ENCODE results near the gene GLI3. TPM values are rescaled to one million over a fixed set of nuclear protein-coding genes. Genes with fewer than 3 reads are reported as not detected.

Gene GLI3
- total RNA-seq, 1 donor from 2014 or later, result 5.5 TPM

GRCh38 chr7:42125321-42125720 is 111.7 kb downstream of the GLI3 start:
- no peaks in the 10 kb centered on the region for H3K4me1 ChIP-seq
- no peaks in the 10 kb centered on the region for H3K36me3 ChIP-seq
- no peak for DNase-seq
- H3K27ac ChIP-seq (replicated peaks), result no peak overlapping the region
- intact Hi-C loops (cut with micrococcal nuclease), result no loop called here
- H3K9me3 ChIP-seq (replicated peaks), result peaks cover 3% of the 10 kb centered on the region
- TF ChIP-seq, protein P1, sequence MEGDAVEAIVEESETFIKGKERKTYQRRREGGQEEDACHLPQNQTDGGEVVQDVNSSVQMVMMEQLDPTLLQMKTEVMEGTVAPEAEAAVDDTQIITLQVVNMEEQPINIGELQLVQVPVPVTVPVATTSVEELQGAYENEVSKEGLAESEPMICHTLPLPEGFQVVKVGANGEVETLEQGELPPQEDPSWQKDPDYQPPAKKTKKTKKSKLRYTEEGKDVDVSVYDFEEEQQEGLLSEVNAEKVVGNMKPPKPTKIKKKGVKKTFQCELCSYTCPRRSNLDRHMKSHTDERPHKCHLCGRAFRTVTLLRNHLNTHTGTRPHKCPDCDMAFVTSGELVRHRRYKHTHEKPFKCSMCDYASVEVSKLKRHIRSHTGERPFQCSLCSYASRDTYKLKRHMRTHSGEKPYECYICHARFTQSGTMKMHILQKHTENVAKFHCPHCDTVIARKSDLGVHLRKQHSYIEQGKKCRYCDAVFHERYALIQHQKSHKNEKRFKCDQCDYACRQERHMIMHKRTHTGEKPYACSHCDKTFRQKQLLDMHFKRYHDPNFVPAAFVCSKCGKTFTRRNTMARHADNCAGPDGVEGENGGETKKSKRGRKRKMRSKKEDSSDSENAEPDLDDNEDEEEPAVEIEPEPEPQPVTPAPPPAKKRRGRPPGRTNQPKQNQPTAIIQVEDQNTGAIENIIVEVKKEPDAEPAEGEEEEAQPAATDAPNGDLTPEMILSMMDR (IDR thresholded peaks at IDR 0.05; ENCODE audit: borderline replicate concordance), result no peak
- H3K27me3 ChIP-seq (ENCODE audit: low read depth), result no peaks in the 10 kb centered on the region
- H3K4me3 ChIP-seq, result no peak overlapping the region

DNA sequence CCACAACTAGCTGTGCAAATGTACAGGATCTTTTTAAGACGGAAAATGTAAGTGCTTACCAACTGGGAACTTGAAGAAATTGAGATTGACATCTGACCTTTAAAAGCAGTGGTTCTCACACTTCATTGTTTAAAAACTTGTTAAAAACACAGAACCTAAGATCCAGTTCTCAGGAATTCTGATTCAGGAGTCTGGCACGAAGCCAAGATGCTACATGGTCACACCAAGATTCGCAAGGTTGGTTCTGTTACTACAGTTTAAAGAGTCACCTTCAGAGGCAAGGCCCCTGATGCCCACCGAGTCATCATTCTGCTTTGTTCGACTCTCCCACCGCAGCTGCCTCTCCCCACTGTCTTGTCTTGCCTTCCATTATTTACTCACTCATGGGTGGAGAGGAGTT is 113.3 kb downstream of the GLI3 start:
- Histone ChIP-seq H3K4me1 (no peaks in the 10 kb centered on the region), H3K36me3 (no peaks in the 10 kb centered on the region), H3K27ac (replicated peaks) (no peak overlapping the region), H3K4me3 (no peak overlapping the region), H3K27me3 (ENCODE audit: low read depth) (no peaks in the 10 kb centered on the region), H3K9me3 (replicated peaks) (no peaks in the 10 kb centered on the region)
- intact Hi-C loops (cut with micrococcal nuclease), result no loop called here
- TF ChIP-seq, protein P1 (IDR thresholded peaks at IDR 0.05; ENCODE audit: borderline replicate concordance), result no peak
- no peak for DNase-seq

GRCh38 chr7:42120191-42120590 is 116.8 kb downstream of the GLI3 start:
- Histone ChIP-seq H3K4me3 (no peak overlapping the region), H3K9me3 (replicated peaks) (no peaks in the 10 kb centered on the region), H3K27me3 (ENCODE audit: low read depth) (no peaks in the 10 kb centered on the region), H3K27ac (replicated peaks) (no peak overlapping the region), H3K36me3 (no peaks in the 10 kb centered on the region), H3K4me1 (no peaks in the 10 kb centered on the region)
- DNase-seq, result no peak
- intact Hi-C loops (cut with micrococcal nuclease), result no loop called here
- TF ChIP-seq, protein P1 (IDR thresholded peaks at IDR 0.05; ENCODE audit: borderline replicate concordance), result no peak

DNA sequence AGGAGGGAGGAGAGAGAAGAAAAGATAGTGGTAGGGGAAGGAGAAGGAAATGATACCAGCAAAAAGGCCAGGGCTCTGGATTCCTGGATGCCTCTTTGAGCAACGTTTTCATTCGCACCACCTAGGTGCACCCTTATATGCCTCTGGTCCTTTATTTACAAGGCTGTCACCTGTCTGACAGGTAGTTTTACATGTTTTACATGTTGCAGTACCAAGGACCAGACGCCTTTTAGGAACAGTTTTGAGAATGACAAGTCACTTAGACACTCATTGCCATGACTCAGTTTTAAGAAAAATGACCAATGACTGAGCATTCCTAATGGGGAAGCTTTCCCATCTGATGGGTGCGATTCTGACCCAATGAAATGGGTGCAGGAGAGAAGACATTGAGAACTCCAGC is 119.8 kb downstream of the GLI3 start:
- Histone ChIP-seq H3K27ac (replicated peaks) (no peak overlapping the region), H3K27me3 (ENCODE audit: low read depth) (no peaks in the 10 kb centered on the region), H3K4me3 (no peak overlapping the region), H3K4me1 (no peaks in the 10 kb centered on the region), H3K36me3 (no peaks in the 10 kb centered on the region), H3K9me3 (replicated peaks) (no peaks in the 10 kb centered on the region)
- intact Hi-C loops (cut with micrococcal nuclease), result no loop called here
- DNase-seq, result no peak
- TF ChIP-seq, protein P1 (IDR thresholded peaks at IDR 0.05; ENCODE audit: borderline replicate concordance), result no peak

DNA sequence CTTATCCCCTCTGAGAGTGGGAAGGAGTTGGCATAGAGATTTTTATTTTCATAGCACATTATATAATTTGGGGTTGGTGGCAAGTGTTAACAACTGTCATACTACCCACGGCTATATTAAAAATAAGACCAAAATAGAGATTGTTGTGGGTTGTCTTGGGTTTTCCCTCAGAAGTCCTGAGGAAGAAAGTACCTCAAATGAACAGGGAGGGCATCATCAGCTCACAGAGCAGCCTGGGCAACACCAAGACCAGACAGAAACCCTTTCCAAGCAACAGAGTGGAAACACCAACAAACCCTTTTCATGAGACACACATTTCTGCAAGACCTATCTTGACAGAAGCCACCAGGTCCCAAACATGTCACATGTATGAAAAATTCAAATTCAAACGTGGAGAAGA is 121.2 kb downstream of the GLI3 start:
- H3K27ac ChIP-seq (replicated peaks), result no peak overlapping the region
- no peak overlapping the region for H3K4me3 ChIP-seq
- H3K27me3 ChIP-seq (ENCODE audit: low read depth), result no peaks in the 10 kb centered on the region
- intact Hi-C loops (cut with micrococcal nuclease), result no loop called here
- no peaks in the 10 kb centered on the region for H3K9me3 ChIP-seq (replicated peaks)
- H3K36me3 ChIP-seq, result no peaks in the 10 kb centered on the region
- DNase-seq, result no peak
- TF ChIP-seq, protein P1 (IDR thresholded peaks at IDR 0.05; ENCODE audit: borderline replicate concordance), result no peak
- H3K4me1 ChIP-seq, result no peaks in the 10 kb centered on the region

- Histone ChIP-seq H3K27ac (replicated peaks) (no peak overlapping the region), H3K9me3 (replicated peaks) (no peaks in the 10 kb centered on the region), H3K27me3 (ENCODE audit: low read depth) (no peaks in the 10 kb centered on the region), H3K4me1 (peaks cover 46% of the 10 kb centered on the region), H3K36me3 (no peaks in the 10 kb centered on the region), H3K4me3 (no peak overlapping the region)
- intact Hi-C loops (cut with micrococcal nuclease), result no loop called here
- DNase-seq, result no peak
- TF ChIP-seq, protein P1 (IDR thresholded peaks at IDR 0.05; ENCODE audit: borderline replicate concordance), result no peak
Measured at GRCh38 chr7:42110333-42110732, 126.7 kb downstream of the GLI3 start.

Measured in left ventricle myocardium inferior (tissue), 1 donor.